Measurements from ENCODE around the gene EFHC1.

Gene EFHC1

DNA sequence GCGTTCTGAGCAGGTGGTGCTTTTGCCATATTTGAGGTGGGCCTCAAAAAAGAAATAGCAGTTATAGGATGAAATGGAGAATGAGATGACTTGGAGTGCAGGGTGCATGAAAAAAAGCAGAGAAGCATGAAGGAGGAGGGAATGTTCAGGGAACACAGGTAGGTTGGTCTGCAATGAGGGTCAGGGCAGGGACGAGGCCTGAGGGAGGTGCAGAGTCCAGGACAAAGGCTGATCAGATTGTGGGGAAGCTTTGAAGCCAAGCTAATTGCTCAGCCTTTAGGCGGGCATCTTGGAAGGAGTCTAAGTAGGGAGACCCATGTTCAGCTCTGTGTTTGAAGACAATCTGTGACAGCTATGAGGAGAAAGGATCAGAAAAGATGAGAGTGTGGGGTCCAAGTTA, 144.7 kb downstream of the EFHC1 start:
- DNase-seq: no peak

DNA sequence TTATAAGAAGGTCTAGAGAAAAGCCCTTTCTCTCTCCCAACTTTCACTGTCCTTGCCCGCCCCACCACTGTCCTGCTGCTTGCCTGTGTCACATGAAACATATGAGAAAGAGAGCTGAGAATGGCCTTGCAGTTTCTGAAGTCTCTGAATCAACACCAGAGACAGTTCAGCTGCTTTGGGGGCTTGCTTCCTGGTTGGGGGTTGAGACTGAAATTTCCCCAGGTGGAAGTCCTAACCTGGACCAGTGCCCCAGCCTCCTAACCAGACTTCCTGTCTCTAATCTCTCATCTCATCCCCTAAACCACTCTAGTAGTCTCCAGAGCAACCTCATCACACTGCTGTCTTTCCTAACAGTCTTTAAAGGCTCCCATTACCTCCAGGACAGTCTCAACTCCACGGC, 146.1 kb downstream of the EFHC1 start:
- DNase-seq: no peak

DNA sequence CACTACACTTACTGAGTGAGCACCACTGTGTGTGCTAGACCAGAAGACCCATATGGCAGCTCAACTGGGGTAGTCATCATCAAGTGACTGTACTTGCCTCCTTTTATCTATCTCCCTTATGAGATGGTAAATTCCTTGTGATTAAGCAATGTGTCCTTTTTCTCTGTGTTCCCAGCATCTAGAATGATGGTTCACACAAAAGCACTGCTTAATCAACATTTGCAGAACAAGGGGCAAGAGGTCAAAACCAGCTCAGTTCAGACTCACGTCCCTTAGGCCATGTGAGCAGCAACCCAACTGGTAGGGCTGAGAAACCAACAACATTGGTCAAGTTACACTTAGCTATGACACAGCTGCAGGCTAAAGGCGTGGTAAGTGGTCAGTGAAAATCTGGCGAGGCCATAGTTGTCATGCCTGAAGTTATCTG, 146.7 kb downstream of the EFHC1 start:
- no peak for DNase-seq

DNA sequence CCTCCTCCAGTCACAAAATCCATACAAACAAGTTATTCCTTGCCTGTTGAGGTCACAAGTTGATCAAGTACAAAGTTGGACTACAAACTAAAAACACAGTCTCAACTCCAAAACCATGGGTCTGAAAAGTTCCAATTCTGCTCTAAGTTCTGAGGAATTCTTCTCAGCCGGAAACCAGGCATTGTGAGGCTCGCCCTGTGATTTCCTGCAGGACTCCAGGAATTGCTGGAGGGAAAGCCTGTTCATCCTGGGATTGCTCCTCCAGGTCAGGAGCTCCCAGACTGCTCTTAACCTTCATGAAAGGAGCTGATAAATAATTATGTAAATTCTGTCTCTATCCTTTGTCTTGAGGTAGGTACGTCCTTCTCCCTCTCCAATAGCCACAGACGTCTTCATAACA, 148.2 kb downstream of the EFHC1 start:
- no peak for DNase-seq

DNA sequence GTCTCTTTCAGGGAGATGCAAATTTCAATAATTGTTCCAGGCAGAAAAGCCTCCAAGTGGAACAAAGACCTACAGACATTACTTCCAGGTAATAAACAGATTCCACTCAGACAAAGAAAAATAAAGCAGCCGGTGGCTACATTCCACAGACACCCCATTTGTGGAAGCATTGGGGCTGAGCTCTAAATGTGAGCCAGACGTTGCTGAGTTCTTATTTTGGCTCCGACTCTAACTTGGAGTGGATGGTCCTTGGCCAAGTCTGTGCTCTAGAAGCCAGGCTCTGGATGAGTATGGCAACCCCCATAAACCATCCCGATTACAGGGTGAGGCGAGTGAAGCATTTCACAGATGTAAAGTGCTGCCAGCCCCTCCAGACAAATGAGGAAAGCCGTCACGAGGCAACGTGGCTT, 150.2 kb downstream of the EFHC1 start:
- DNase-seq: peak in 1 of 3 experiments; percentile 17

DNA sequence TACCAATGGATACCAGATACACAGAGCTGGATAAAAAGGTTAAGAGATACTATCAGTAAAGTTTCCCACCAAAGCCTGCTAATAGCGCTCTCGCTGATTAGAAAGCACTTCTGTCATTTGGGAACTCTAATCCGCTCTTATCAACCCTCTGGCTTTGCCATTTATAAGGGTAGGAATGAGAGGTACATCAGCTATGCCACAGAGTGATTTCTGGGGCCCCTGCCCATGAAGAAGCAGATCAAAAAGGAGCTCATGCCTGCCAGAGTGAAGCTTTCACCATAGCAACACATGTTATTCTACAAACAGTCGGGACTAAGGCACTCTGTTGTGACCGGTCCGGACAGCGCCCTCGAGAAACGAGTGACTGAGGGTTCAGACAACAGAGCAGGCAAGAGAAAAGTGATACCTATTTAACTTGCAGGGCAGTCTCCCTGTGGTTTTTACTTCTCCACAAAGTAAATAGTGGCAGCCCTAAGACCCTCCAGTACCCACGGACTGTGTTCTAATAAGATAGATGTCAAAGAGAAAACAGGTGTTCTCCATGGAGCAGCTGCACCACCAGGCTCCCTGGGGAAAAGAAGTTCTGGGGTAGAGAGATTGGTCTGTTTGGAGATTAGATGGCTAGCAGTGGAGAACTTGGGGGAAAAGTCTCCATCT, 151.1 kb downstream of the EFHC1 start:
- DNase-seq: peak in 1 of 3 experiments; percentile 21

DNA sequence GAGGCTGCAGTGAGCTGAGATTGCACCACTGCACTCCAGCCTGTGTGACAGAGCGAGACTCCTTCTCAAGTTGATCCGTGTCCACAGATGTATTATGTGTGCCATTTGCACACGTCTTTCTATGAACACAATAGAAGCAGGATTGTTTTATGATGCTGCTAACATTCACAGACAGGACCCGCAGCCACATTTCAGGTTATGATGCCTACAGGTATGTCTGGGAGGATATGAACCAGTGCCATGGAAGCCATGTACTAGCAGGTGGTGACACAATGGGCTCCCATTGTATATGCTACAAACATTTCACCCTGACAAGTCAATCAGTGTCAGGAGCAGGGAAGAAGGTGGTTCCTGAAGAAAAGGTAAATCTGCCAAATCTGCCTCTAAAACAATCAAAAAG, 152.4 kb downstream of the EFHC1 start:
- DNase-seq: no peak

DNA sequence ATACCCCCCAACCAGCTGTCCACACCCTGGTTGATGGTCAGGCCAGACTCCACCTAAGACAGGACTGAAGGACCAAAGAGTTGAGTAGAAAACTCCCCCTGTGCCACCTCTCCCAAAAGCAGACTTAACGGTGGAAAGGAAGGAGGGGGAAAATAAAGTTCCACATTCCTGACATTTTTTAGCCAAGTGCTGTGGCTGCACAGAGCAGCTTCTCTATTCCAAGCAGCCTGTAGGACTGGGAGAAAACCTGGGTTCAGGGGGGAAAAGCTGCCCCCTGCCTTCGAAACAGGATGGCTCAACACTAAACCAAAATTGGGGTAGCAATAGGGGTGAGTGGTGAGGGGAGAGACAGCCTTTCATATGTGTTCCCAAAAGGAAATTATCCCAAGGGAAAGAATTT, 153.2 kb downstream of the EFHC1 start:
- no peak for DNase-seq

Data from NCI-H1417 (cell line).